GM12878 (cell line): Measurements from ENCODE around the gene TANK. TPM values are rescaled to one million over a fixed set of nuclear protein-coding genes. Genes with fewer than 3 reads are reported as not detected.

Source experiments
- ATAC-seq: fragments of 200-7000 bp; cut with Tn5 transposase; 3 replicates; pipeline ENCODE4 v1.9.1; 2020; ENCODE audit warnings: mild to moderate bottlenecking, moderate library complexity
- BruUV-seq: library from RNA; stranded (reverse); fragments of 400-500 nt; replicated peaks from 2 replicates; lab custom pipeline; 2021; lab: Mats Ljungman, UMichigan
- CTCF ChIA-PET: fragments of 300-600 bp; sonication (Branson Sonifier 250); formaldehyde crosslinking; extraction: SDS; loops from one replicate; lab custom pipeline; 2021; ENCODE audit warnings: inconsistent platforms; lab: Yijun Ruan, JAX
- POLR2A ChIA-PET: fragments of 350-600 bp; formaldehyde crosslinking; extraction: SDS; loops from one replicate; lab custom pipeline; 2021; ENCODE audit warnings: inconsistent platforms; lab: Charles Lee
- RAD21 ChIA-PET: fragments of 300-600 bp; sonication (Branson Sonifier 250); formaldehyde crosslinking; loops from one replicate; lab custom pipeline; 2023; ENCODE audit warnings: antibody characterized with exemption; ENCODE audit not compliant: unreplicated experiment; lab: Charles Lee
- SMC1A ChIA-PET: fragments of 300-600 bp; sonication (Branson Sonifier 250); formaldehyde crosslinking; loops from one replicate; lab custom pipeline; 2023; ENCODE audit not compliant: unreplicated experiment, uncharacterized antibody; lab: Charles Lee
- DNase-seq: peaks from one replicate; pipeline ENCODE4 v3.0.0-alpha.2; 2011; ENCODE audit warnings: low read depth, low spot score
- FAIRE-seq: peaks from 3 replicates; lab custom pipeline; 2011; peaks lifted over from hg19 to GRCh38; lab: Jason Lieb, UNC
- H2AFZ ChIP-seq: 2 replicates; pipeline ENCODE4 v1.6.0; 2011; ENCODE audit warnings: low read depth, low read length, control low read depth; ENCODE audit not compliant: control insufficient read depth
- H3K27ac ChIP-seq: 2 replicates; pipeline ENCODE4 v1.5.1; 2011; ENCODE audit warnings: control low read depth; ENCODE audit not compliant: control insufficient read depth, insufficient read depth
- H3K27me3 ChIP-seq, 2 experiments: replicated peaks in 1 of 2; 2 replicates each; pipeline versions ENCODE4 v1.6.0 to v1.6.1; 2011; ENCODE audit warnings: low read length in 1 of 2; ENCODE audit not compliant: control insufficient read depth in 2 of 2, insufficient read depth in 2 of 2
- H3K36me3 ChIP-seq, 2 experiments: 2 replicates each; pipeline ENCODE4 v1.5.1; 2011; ENCODE audit warnings: low read length in 1 of 2; ENCODE audit not compliant: control insufficient read depth in 2 of 2, insufficient read depth in 2 of 2
- H3K4me1 ChIP-seq: 2 replicates; pipeline ENCODE4 v1.6.1; 2011; ENCODE audit warnings: mild to moderate bottlenecking, low read length, moderate library complexity, mixed read lengths; ENCODE audit not compliant: control insufficient read depth, insufficient read depth
- H3K4me2 ChIP-seq: 2 replicates; pipeline ENCODE4 v1.6.0; 2011; ENCODE audit warnings: control low read depth; ENCODE audit not compliant: control insufficient read depth, insufficient read depth
- H3K4me3 ChIP-seq: fragments of 200-600 bp; sonication (generic); 2 replicates; pipeline ENCODE4 v1.5.1; 2016
- H3K79me2 ChIP-seq: 2 replicates; pipeline ENCODE4 v1.6.0; 2011; ENCODE audit warnings: low read length; ENCODE audit not compliant: control insufficient read depth, insufficient read depth
- H3K9ac ChIP-seq: 2 replicates; pipeline ENCODE4 v1.8.0; 2011; ENCODE audit warnings: low read length, control low read depth, mixed read lengths; ENCODE audit not compliant: control insufficient read depth, insufficient read depth
- H3K9me3 ChIP-seq: replicated peaks from 3 replicates; pipeline ENCODE4 v1.5.1; 2011; ENCODE audit warnings: mild to moderate bottlenecking, low read length; ENCODE audit not compliant: control insufficient read depth, insufficient read depth
- H4K20me1 ChIP-seq: 2 replicates; pipeline ENCODE4 v1.6.0; 2011; ENCODE audit not compliant: control insufficient read depth, insufficient read depth
- ATF7 ChIP-seq: fragments of 450-650 bp; IDR thresholded peaks from 2 replicates; pipeline ENCODE4 v1.6.1; 2016; ENCODE audit warnings: low read depth, mild to moderate bottlenecking
- CBFB ChIP-seq: IDR thresholded peaks from 2 replicates; pipeline ENCODE4 v1.6.1; 2016; ENCODE audit warnings: antibody characterized with exemption, low read depth
- EZH2 ChIP-seq: IDR thresholded peaks from 2 replicates; pipeline ENCODE4 v1.6.1; 2012; ENCODE audit warnings: low read depth, mild to moderate bottlenecking, control low read depth, inconsistent platforms, low read length, borderline replicate concordance; ENCODE audit not compliant: control insufficient read depth
- FOXK2 ChIP-seq: fragments of 450-650 bp; IDR thresholded peaks from 2 replicates; pipeline ENCODE4 v1.6.1; 2017; ENCODE audit warnings: mild to moderate bottlenecking, moderate library complexity
- MTA3 ChIP-seq: IDR thresholded peaks from 2 replicates; pipeline ENCODE4 v1.6.1; 2012; ENCODE audit warnings: low read length, inconsistent platforms, borderline replicate concordance
- MYB ChIP-seq: fragments of 150-350 bp; IDR thresholded peaks from 2 replicates; pipeline ENCODE4 v1.6.1; 2014; ENCODE audit warnings: mild to moderate bottlenecking, low read depth, low read length, borderline replicate concordance
- PAX8 ChIP-seq: fragments of 450-650 bp; IDR thresholded peaks from 2 replicates; pipeline ENCODE4 v1.6.1; 2017; ENCODE audit warnings: mild to moderate bottlenecking, moderate library complexity
- RAD51 ChIP-seq: fragments of 450-650 bp; IDR thresholded peaks from 2 replicates; pipeline ENCODE4 v1.6.1; 2016; ENCODE audit warnings: moderate library complexity, mild to moderate bottlenecking, inconsistent platforms
- SRF ChIP-seq, 2 experiments: IDR thresholded peaks; 2 replicates each; pipeline ENCODE4 v1.6.1; 2011; ENCODE audit warnings: low read depth in 2 of 2, low read length in 2 of 2, mild to moderate bottlenecking in 1 of 2, moderate library complexity in 1 of 2
- WGBS: methylation state at CpG from one replicate; pipeline ENCODE4 v1.1.6; 2016; ENCODE audit warnings: low lambda C conversion rate; ENCODE audit not compliant: insufficient replicate concordance, insufficient coverage; ENCODE audit errors: missing lambda C conversion rate; 5-methylcytosine and 5-hydroxymethylcytosine counted together
- in situ Hi-C: fragments of 300-500 bp; cut with MboI; formaldehyde crosslinking; loops from 9 replicates; pipeline ENCODE4 v1.14.3; 2018; ENCODE audit warnings: mixed read lengths
- intact Hi-C: fragments of 100-400 bp; cut with micrococcal nuclease; formaldehyde crosslinking; loops from one replicate; pipeline ENCODE4 v1.14.2; 2022; ENCODE audit not compliant: unreplicated experiment
- polyA plus RNA-seq, 11 experiments: library from polyadenylated mRNA; depleted of rRNA in 4 of 11; unstranded in 6 of 11; stranded (reverse) in 5 of 11; fragments of >200 nt; fragmentation: Nextera tagmentation in 4 of 11; fragmentation: Illumina TruSeq in 1 of 11; extraction: Ambion mirVana in 4 of 11; extraction: Trizol in 1 of 11; gene quantifications; 1 replicate in 1 of 11; 2 replicates in 10 of 11; pipeline versions ENCODE4 v1.2.1 to v1.2.3, GENCODE V29; 2011 to 2016; ENCODE audit warnings: inconsistent platforms in 2 of 11, missing spikeins in 2 of 11, low read depth in 1 of 11
- total RNA-seq, 4 experiments: library from RNA; depleted of rRNA in 3 of 4; stranded (reverse); fragments of >200 nt in 3 of 4; fragmentation: Illumina TruSeq in 1 of 4; extraction: Trizol in 1 of 4; gene quantifications; 2 replicates each; pipeline versions ENCODE4 v1.2.1 to v1.2.3, GENCODE V29; 2013 to 2021
- TF ChIP-seq, protein P1 (sequence below): IDR thresholded peaks from 2 replicates; pipeline ENCODE4 v1.6.1; 2012; ENCODE audit warnings: low read length, inconsistent platforms
- TF ChIP-seq, protein P2 (sequence below), 3 experiments: IDR thresholded peaks in 2 of 3; conservative IDR thresholded peaks in 1 of 3; 2 replicates each; pipeline ENCODE4 v1.5.1; 2011; ENCODE audit warnings: low read depth in 3 of 3, low read length in 3 of 3, mild to moderate bottlenecking in 3 of 3, control low read depth in 2 of 3, moderate library complexity in 2 of 3, inconsistent platforms in 1 of 3, mixed read lengths in 1 of 3; ENCODE audit not compliant: control insufficient read depth in 2 of 3, insufficient read depth in 1 of 3; ENCODE audit errors: extremely low read depth in 1 of 3

TANK gene
- total and polyA plus RNA-seq, 10 of the 15 experiments (the other 5 are each of a cell fraction or from before 2014, with no cell fraction given): 48.6 to 127 (median 103) TPM

DNA sequence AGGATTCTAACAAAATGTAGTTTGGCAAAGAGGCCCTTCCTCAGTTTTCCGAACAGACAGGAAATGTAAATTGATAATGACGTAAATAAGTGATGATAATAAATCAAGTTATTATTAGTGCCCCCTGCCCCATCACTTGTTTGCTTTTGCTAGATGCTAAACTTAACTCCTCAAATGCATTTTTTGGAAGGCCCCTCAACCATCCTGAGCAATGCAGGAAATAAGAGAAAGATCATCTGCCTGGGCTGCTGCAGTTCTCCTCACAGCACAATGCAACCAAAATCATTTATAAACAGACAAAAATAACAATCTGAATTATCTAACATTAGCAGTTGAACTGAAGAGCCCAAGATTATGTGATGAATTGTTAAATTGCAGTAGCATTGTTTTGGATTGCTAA is 85.4 kb downstream of the TANK start:
- Histone ChIP-seq H3K27me3 (no peaks in the 10 kb centered on the region), H3K9me3 (no peaks in the 10 kb centered on the region), H3K9ac (peak overlapping the region; percentile 81), H3K4me2 (peak overlapping the region; percentile 94), H3K27ac (peak overlapping the region; percentile 84), H2AFZ (no peak overlapping the region; the same call in 1 of the 2 replicates), H4K20me1 (no peaks in the 10 kb centered on the region), H3K36me3 (peaks cover 0 to 4% of the 10 kb centered on the region in 2 experiments; a peak in 1 of 4 replicates), H3K4me3 (peak overlapping the region; percentile 63), H3K4me1 (peaks cover 15% of the 10 kb centered on the region), H3K79me2 (peaks cover 16% of the 10 kb centered on the region)
- DNase-seq (no peak), ATAC-seq (no peak), FAIRE-seq (no peak)
- no TSS peak for BruUV-seq
- ChIA-PET RAD21 (interaction anchor here (1.2 to 1.8 kb wide), 3 partner anchors 9 to 22 kb away, joined by 3 to 8 read pairs (median 5); no protein-coding TSS in a partner anchor), CTCF (interaction anchor here (1.9 to 6.5 kb wide), 3 partner anchors 8 to 22 kb away, joined by 7 to 67 read pairs (median 26); no protein-coding TSS in a partner anchor), SMC1A (interaction anchor here (1.1 to 1.8 kb wide), 6 partner anchors 8 to 28 kb away, joined by 3 to 10 read pairs (median 4); no protein-coding TSS in a partner anchor), POLR2A (interaction anchor here (0.6 to 2.3 kb wide), 4 partner anchors 10 to 72 kb away, joined by 3 to 7 read pairs (median 4); partner anchors contain the start of gene PSMD14)
- no peak for TF ChIP-seq SRF (IDR thresholded peaks at IDR 0.05; ENCODE audit: low read depth in 2 of 2, low read length in 2 of 2)
- TF ChIP-seq CBFB: no peak
- TF ChIP-seq FOXK2: no peak
- peak; percentile 50; the same call in 1 of the 2 replicates for TF ChIP-seq ATF7
- intact Hi-C loops (loop anchor here (5.0 kb wide), 1 partner anchor 168 kb away; no protein-coding TSS in a partner anchor), in situ Hi-C loops (no loop called here)
- WGBS: 0% methylated on average over 2 of the region's 2 CpGs

DNA sequence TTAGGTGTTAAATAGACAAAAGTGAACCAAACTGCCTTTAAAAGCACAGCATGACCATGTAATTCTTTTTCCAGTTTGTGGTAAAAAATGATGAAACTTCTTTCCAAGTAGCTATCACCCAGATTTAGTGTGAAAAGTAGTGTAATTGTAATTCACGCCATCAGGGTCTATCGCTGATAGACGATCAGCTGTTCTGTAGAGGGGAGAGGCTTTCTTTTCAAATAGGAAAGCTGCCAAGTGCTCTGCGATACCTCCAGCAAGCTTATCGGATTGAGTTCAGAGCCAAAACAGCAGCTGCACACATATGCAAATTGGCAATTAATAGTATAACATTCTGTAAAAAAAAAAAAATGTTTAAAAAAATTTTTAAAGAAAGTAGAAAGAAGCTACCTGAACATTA is 86.1 kb downstream of the TANK start:
- CTCF ChIA-PET: interaction anchor here (0.8 to 6.5 kb wide), 5 partner anchors 9 to 28 kb away, joined by 3 to 67 read pairs (median 10); no protein-coding TSS in a partner anchor
- RAD21 ChIA-PET: interaction anchor here (1.0 to 1.8 kb wide), 3 partner anchors 14 to 23 kb away, joined by 3 to 8 read pairs (median 5); no protein-coding TSS in a partner anchor
- Histone ChIP-seq H3K4me3 (peak overlapping the region; percentile 63), H3K36me3 (peaks cover 0 to 4% of the 10 kb centered on the region in 2 experiments; a peak in 1 of 4 replicates), H3K27ac (no peak overlapping the region), H3K4me2 (peak overlapping the region; percentile 30), H3K27me3 (no peaks in the 10 kb centered on the region), H3K9ac (no peak overlapping the region), H4K20me1 (no peaks in the 10 kb centered on the region), H3K79me2 (peaks cover 16% of the 10 kb centered on the region), H2AFZ (no peak overlapping the region), H3K9me3 (no peaks in the 10 kb centered on the region), H3K4me1 (peaks cover 15% of the 10 kb centered on the region)
- POLR2A ChIA-PET: interaction anchor here (0.8 to 2.3 kb wide), 2 partner anchors 62 to 72 kb away, joined by 5 to 7 read pairs; partner anchors contain the start of gene PSMD14
- DNase-seq (no peak), ATAC-seq (no peak), FAIRE-seq (no peak)
- BruUV-seq: no TSS peak
- 89% methylated on average over 5 of the region's 5 CpGs for WGBS
- SMC1A ChIA-PET: interaction anchor here (0.6 to 1.6 kb wide), 6 partner anchors 9 to 97 kb away, joined by 3 to 6 read pairs (median 3); no protein-coding TSS in a partner anchor
- intact Hi-C loops: loop anchor here (5.0 kb wide), 1 partner anchor 169 kb away; no protein-coding TSS in a partner anchor
- in situ Hi-C loops: no loop called here
- TF ChIP-seq, protein P1, sequence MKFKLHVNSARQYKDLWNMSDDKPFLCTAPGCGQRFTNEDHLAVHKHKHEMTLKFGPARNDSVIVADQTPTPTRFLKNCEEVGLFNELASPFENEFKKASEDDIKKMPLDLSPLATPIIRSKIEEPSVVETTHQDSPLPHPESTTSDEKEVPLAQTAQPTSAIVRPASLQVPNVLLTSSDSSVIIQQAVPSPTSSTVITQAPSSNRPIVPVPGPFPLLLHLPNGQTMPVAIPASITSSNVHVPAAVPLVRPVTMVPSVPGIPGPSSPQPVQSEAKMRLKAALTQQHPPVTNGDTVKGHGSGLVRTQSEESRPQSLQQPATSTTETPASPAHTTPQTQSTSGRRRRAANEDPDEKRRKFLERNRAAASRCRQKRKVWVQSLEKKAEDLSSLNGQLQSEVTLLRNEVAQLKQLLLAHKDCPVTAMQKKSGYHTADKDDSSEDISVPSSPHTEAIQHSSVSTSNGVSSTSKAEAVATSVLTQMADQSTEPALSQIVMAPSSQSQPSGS: no peak
- TF ChIP-seq EZH2 (no peak), MTA3 (no peak), RAD51 (no peak), MYB (no peak), PAX8 (no peak)
- TF ChIP-seq, protein P2, sequence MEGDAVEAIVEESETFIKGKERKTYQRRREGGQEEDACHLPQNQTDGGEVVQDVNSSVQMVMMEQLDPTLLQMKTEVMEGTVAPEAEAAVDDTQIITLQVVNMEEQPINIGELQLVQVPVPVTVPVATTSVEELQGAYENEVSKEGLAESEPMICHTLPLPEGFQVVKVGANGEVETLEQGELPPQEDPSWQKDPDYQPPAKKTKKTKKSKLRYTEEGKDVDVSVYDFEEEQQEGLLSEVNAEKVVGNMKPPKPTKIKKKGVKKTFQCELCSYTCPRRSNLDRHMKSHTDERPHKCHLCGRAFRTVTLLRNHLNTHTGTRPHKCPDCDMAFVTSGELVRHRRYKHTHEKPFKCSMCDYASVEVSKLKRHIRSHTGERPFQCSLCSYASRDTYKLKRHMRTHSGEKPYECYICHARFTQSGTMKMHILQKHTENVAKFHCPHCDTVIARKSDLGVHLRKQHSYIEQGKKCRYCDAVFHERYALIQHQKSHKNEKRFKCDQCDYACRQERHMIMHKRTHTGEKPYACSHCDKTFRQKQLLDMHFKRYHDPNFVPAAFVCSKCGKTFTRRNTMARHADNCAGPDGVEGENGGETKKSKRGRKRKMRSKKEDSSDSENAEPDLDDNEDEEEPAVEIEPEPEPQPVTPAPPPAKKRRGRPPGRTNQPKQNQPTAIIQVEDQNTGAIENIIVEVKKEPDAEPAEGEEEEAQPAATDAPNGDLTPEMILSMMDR (IDR thresholded peaks at IDR 0.05 in 2 of 3, conservative IDR thresholded peaks at IDR 0.05 in 1 of 3; ENCODE audit: control insufficient read depth in 2 of 3, extremely low read depth in 1 of 3, insufficient read depth in 1 of 3, low read depth in 3 of 3, low read length in 3 of 3): no peak
